ENCODE data around the gene HAUS3. TPM values are rescaled to one million over a fixed set of nuclear protein-coding genes. Genes with fewer than 3 reads are reported as not detected.

The HAUS3 gene
- total RNA-seq, 1 experiment from 2014 or later: 17.3 TPM

- H3K9ac ChIP-seq (ENCODE audit: low read length): no peak overlapping the region
- H2AFZ ChIP-seq (ENCODE audit: low read depth, low read length, poor library complexity, severe bottlenecking): no peak overlapping the region
- no peaks in the 10 kb centered on the region for H4K20me1 ChIP-seq (ENCODE audit: insufficient read depth)
- ATAC-seq: no peak
- no peak for TF ChIP-seq RAD21 (IDR thresholded peaks at IDR 0.05; ENCODE audit: low read depth)
- ChIA-PET POLR2A (no interaction called here), CTCF (no interaction called here), RAD21 (ENCODE audit: low non-redundant PET in 1 of 2, low total read pairs in 2 of 2, uncharacterized antibody in 2 of 2, unreplicated experiment in 2 of 2) (no interaction called here)
- no peaks in the 10 kb centered on the region for H3K4me1 ChIP-seq (ENCODE audit: control insufficient read depth in 1 of 2, insufficient read depth in 2 of 2, low read length in 2 of 2)
- no peaks in the 10 kb centered on the region for H3K36me3 ChIP-seq (ENCODE audit: control insufficient read depth in 1 of 2, insufficient read depth in 2 of 2, low read length in 2 of 2)
- intact Hi-C loops (cut with micrococcal nuclease): no loop called here
- H3K4me3 ChIP-seq (replicated peaks in 1 of 2; ENCODE audit: low read depth in 1 of 2, low read length in 2 of 2): no peak overlapping the region
- H3K4me2 ChIP-seq (ENCODE audit: low read length): no peak overlapping the region
- no peaks in the 10 kb centered on the region for H3K27me3 ChIP-seq (ENCODE audit: insufficient read depth, low read length)
- H3K9me3 ChIP-seq (ENCODE audit: control insufficient read depth in 1 of 2, insufficient read depth in 1 of 2, low read depth in 1 of 2, low read length in 2 of 2): no peaks in the 10 kb centered on the region
- no peaks in the 10 kb centered on the region for H3K9me2 ChIP-seq (ENCODE audit: insufficient read depth)
- no peaks in the 10 kb centered on the region for H3K79me2 ChIP-seq (ENCODE audit: insufficient read depth, low read length)
- BruUV-seq (replicated peaks): no TSS peak
- DNase-seq (ENCODE audit: low read depth, low spot score): no peak
- H3K27ac ChIP-seq (ENCODE audit: low read depth, low read length): no peak overlapping the region
Measured at GRCh38 chr4:2272026-2272827, 30.3 kb upstream of the HAUS3 start.

- DNase-seq (ENCODE audit: low read depth, low spot score) (no peak), ATAC-seq (no peak)
- Histone ChIP-seq H3K79me2 (ENCODE audit: insufficient read depth, low read length) (no peaks in the 10 kb centered on the region), H3K9ac (ENCODE audit: low read length) (no peak overlapping the region), H3K27me3 (ENCODE audit: insufficient read depth, low read length) (no peaks in the 10 kb centered on the region), H3K4me1 (ENCODE audit: control insufficient read depth in 1 of 2, insufficient read depth in 2 of 2, low read length in 2 of 2) (no peaks in the 10 kb centered on the region), H2AFZ (ENCODE audit: low read depth, low read length, poor library complexity, severe bottlenecking) (no peak overlapping the region), H3K9me2 (ENCODE audit: insufficient read depth) (no peaks in the 10 kb centered on the region), H3K36me3 (ENCODE audit: control insufficient read depth in 1 of 2, insufficient read depth in 2 of 2, low read length in 2 of 2) (no peaks in the 10 kb centered on the region), H3K4me2 (ENCODE audit: low read length) (no peak overlapping the region), H3K4me3 (replicated peaks in 1 of 2; ENCODE audit: low read depth in 1 of 2, low read length in 2 of 2) (no peak overlapping the region), H3K9me3 (ENCODE audit: control insufficient read depth in 1 of 2, insufficient read depth in 1 of 2, low read depth in 1 of 2, low read length in 2 of 2) (no peaks in the 10 kb centered on the region), H3K27ac (ENCODE audit: low read depth, low read length) (no peak overlapping the region), H4K20me1 (ENCODE audit: insufficient read depth) (no peaks in the 10 kb centered on the region)
- intact Hi-C loops (cut with micrococcal nuclease): no loop called here
- POLR2A ChIA-PET: no interaction called here
- RAD21 ChIA-PET (ENCODE audit: low non-redundant PET in 1 of 2, low total read pairs in 2 of 2, uncharacterized antibody in 2 of 2, unreplicated experiment in 2 of 2): no interaction called here
- BruUV-seq (replicated peaks): no TSS peak
- CTCF ChIA-PET: no interaction called here
- TF ChIP-seq EZH2 (IDR thresholded peaks at IDR 0.05) (no peak), FOSL1 (IDR thresholded peaks at IDR 0.05; ENCODE audit: low read depth) (no peak), SIN3A (IDR thresholded peaks at IDR 0.05; ENCODE audit: low read depth) (no peak), TCF7L2 (IDR thresholded peaks at IDR 0.05; ENCODE audit: borderline replicate concordance, extremely low read depth, insufficient read depth, insufficient read length) (no peak), YY1 (IDR thresholded peaks at IDR 0.05; ENCODE audit: extremely low read depth, insufficient replicate concordance, low read depth, low read length) (no peak), ELF1 (IDR thresholded peaks at IDR 0.05; ENCODE audit: borderline replicate concordance, low read depth) (no peak), POLR2AphosphoS5 (IDR thresholded peaks at IDR 0.05; ENCODE audit: low read depth, low read length) (no peak), POLR2A (IDR thresholded peaks at IDR 0.05; ENCODE audit: borderline replicate concordance, extremely low read depth, insufficient read depth, insufficient read length) (no peak), EZH2phosphoT487 (IDR thresholded peaks at IDR 0.05; ENCODE audit: borderline replicate concordance) (no peak), SRF (IDR thresholded peaks at IDR 0.05; ENCODE audit: low read depth) (no peak), JUND (IDR thresholded peaks at IDR 0.05) (no peak), EGR1 (IDR thresholded peaks at IDR 0.05; ENCODE audit: low read depth) (no peak), ATF3 (IDR thresholded peaks at IDR 0.05) (no peak)
- TF ChIP-seq, protein P1, sequence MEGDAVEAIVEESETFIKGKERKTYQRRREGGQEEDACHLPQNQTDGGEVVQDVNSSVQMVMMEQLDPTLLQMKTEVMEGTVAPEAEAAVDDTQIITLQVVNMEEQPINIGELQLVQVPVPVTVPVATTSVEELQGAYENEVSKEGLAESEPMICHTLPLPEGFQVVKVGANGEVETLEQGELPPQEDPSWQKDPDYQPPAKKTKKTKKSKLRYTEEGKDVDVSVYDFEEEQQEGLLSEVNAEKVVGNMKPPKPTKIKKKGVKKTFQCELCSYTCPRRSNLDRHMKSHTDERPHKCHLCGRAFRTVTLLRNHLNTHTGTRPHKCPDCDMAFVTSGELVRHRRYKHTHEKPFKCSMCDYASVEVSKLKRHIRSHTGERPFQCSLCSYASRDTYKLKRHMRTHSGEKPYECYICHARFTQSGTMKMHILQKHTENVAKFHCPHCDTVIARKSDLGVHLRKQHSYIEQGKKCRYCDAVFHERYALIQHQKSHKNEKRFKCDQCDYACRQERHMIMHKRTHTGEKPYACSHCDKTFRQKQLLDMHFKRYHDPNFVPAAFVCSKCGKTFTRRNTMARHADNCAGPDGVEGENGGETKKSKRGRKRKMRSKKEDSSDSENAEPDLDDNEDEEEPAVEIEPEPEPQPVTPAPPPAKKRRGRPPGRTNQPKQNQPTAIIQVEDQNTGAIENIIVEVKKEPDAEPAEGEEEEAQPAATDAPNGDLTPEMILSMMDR (IDR thresholded peaks at IDR 0.05 in 2 of 3, conservative IDR thresholded peaks at IDR 0.05 in 1 of 3; ENCODE audit: borderline replicate concordance in 1 of 3, insufficient read depth in 1 of 3, low read depth in 2 of 3, low read length in 2 of 3): no peak
Measured at GRCh38 chr4:2271279-2272025, 29.5 kb upstream of the HAUS3 start.
